HG03045 (cell line): ENCODE measurements around the gene ANXA9.
A peak's percentile ranks its signal among the peaks of the same experiment; 100 is the strongest.

ENCODE experiments used
- ATAC-seq: cut with Tn5 transposase; IDR thresholded peaks from one replicate; pipeline ENCODE4 v1.9.1; 2021; ENCODE audit warnings: mild to moderate bottlenecking, moderate library complexity; ENCODE audit not compliant: unreplicated experiment

Gene ANXA9

DNA sequence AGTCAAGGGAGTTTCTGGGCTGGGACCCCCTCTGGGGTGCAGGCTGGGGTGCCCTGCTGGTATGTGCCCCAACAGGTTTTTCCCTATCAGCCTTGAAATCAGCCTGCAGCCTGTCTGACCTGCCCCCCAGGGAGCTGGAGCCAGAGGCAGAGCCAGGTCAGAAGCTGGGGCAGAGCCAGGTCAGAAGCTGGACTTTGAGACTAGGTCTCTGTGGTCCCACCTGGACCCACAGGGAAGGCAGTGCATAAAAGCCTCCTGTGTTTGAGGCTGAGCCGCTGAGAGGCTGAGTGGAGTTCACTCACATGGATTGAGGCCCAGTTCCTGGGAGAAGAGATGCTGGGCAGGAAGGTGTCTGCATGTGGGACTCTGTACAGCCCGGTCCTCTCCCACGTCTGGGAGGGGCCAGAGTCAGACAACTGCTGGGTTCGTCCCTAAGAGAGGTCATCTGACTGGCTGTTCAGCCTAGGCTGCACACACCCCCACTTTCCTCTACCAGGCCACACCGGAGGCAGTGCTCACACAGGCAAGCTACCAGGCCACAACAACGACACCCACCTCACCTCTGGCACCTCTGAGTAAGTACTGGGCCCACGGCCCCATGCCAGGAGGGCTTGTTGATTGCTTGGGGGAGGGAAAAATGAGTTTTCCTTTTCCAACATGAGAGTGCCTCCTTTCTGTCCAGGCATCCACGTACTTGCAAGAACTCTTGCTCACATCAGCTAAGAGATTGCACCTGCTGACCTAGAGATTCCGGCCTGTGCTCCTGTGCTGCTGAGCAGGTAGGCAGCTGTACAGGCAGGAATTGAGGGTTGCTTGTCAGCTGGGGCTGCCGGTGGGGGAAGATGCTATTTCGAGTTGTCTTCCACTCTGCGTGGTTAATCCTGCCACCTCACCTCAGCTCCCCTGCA is at the start of gene ANXA9:
ANXA9 (plus strand) TSS at position 488 of the 908 bp plus-strand sequence. CDS start 814 bp downstream, outside the sequence.
- ATAC-seq = no peak

DNA sequence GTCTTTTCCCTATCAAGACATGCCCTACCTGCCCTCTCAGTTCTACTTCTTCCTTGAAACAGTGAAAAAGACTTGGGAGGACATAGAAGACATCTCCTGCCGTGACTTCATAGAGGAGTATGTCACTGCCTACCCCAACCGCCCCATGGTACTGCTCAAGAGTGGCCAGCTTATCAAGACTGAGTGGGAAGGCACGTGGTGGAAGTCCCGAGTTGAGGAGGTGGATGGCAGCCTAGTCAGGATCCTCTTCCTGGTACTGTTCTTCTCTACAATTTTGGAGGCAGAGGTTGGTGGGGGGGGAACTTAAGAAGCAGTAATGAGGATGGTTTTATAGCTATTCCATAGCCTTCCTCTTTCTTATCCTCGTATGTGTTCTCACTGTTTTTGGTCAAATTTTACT is 37.2 kb upstream of the ANXA9 start:
- no peak for ATAC-seq

GRCh38 chr1:150954708-150955107 is 27.4 kb upstream of the ANXA9 start:
- ATAC-seq = no peak

DNA sequence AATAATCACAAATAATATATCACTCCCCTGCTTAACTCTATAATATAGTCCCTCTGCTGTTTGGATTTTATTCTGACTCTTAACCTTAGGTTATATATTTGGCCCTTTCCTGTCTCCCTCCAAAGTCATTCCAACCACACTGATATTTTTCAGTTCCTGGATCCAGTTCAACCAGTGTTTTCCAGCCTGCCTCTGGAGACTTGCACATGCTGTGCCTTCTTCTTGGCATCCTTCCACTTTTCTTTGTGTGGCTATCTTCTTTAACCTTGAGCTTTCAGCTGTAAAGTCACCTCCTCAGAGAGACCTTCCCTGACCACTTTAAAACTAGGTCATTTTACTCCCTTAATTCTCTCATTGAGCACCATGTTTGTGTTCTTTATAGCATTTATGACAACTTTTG is 26.8 kb upstream of the ANXA9 start:
- no peak for ATAC-seq

- ATAC-seq = no peak
Measured at GRCh38 chr1:150957666-150958065, 24.4 kb upstream of the ANXA9 start.

- ATAC-seq = no peak
Measured at GRCh38 chr1:150960646-150961045, 21.4 kb upstream of the ANXA9 start.

GRCh38 chr1:150961756-150962155 is 20.3 kb upstream of the ANXA9 start:
- ATAC-seq = no peak

DNA sequence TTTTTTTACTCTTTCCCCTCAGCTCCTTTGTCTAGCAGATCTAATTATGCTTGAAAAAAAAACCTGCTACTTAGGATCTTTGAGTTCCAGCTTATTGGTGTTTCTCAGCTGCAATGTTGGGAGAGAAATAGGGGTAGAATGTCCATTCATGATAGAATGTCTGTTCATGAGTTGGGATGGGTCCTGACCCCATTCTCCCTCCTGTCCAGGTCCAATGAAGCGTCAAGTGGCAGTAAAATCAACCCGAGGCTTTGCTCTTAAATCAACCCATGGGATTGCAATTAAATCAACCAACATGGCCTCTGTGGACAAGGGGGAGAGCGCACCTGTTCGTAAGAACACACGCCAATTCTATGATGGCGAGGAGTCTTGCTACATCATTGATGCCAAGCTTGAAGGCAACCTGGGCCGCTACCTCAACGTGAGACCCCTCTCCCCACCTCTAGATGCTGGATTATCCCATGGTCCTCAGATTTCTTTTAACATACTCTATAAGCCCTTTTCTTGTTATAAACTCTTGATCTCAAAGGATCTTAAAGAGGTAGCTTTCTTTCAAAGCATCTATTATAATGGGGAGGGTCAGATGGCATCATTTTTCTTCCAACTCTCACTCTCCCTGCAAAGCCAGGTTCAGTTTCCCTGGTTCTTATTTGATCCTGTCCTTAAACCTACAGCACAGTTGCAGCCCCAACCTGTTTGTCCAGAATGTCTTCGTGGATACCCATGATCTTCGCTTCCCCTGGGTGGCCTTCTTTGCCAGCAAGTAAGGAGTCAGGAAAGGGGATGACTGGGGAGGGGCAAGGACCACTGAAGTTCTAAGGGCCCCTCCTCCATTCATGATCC is 18.6 kb upstream of the ANXA9 start:
- no peak for ATAC-seq

GRCh38 chr1:150964164-150964489 is 18.0 kb upstream of the ANXA9 start:
- no peak for ATAC-seq

- ATAC-seq = no peak
Measured at GRCh38 chr1:150965605-150966004, 16.5 kb upstream of the ANXA9 start.

DNA sequence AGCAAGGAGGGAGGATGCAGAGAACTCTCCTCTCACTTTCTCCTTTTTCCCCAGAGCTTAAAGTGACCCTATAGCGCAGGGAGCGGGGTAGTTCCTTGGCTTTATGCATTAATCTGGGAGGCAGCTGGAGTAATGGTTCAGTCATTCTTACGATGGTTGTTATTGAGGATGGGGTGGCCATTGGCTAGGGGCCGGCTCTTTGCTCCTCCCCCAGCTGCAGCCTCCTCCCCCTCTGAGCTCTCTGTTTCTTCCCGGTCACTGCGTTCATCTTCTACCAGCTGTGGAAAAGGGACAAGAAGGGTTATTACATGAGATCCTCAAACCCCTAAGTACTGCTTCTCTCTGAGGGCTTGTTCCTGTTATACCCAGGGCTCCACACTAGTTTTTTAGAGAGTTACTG is 16.1 kb upstream of the ANXA9 start:
- ATAC-seq = no peak

GRCh38 chr1:150967936-150968335 is 14.2 kb upstream of the ANXA9 start:
- ATAC-seq = no peak

DNA sequence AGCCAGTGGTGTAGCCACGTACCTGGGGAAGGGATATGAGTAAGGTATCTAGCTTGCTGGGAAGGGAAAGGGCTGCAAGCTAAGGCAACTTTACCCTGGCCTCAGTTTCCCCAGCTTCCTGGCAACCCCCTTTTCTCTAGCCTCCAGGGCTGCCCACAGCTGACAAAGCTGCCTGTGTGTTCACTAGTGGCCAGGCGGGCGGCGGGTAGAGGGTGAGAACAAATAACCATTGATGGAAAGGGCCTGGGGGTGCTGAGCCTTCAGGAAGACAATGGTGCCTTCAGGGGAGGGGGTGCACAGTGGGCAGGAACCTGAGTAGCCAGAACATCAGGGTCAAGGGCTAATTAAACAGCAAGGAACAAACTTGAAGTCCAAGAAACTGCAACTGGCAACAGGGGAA is 13.6 kb upstream of the ANXA9 start:
- no peak for ATAC-seq

DNA sequence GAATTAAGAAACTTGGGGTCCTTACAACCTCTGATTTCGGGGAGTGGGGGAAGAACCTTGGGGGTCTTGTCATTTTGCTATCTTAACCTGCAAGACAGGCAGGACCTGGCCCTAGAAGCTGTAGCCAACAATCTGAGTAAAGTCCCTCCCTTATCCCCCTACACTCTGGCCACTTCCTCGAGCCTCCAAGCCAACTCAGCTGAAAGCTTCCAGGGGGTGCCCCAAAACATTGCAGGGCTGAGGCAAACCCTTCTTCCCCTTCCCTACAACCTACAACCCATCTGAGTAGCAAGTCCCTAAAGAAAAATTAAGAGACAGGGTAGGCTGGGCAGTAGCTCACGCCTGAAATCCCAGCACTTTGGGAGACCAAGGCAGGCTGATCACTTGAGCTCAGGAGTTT is 12.5 kb upstream of the ANXA9 start:
- ATAC-seq = no peak

GRCh38 chr1:150970808-150971582 is 11.1 kb upstream of the ANXA9 start:
- no peak for ATAC-seq

GRCh38 chr1:150971583-150972416 is 10.3 kb upstream of the ANXA9 start:
- ATAC-seq = no peak

- no peak for ATAC-seq
Measured at GRCh38 chr1:150972417-150972940, 9.6 kb upstream of the ANXA9 start.

- ATAC-seq = no peak
Measured at GRCh38 chr1:150973258-150973835, 8.7 kb upstream of the ANXA9 start.

- peak; percentile 41 for ATAC-seq
Measured at GRCh38 chr1:150973836-150974579, 8.1 kb upstream of the ANXA9 start.
